Measurements from ENCODE around the gene TCP11. TPM values are rescaled to one million over a fixed set of nuclear protein-coding genes. Genes with fewer than 3 reads are reported as not detected.
"Not testable (repeated sequence)": the region's sequence is repeated elsewhere in the genome, so short reads cannot be mapped to it uniquely, and the experiment has no call there.

TCP11 gene
- total RNA-seq, 1 donor from 2014 or later = not detected

GRCh38 chr6:35147026-35147425, 5.9 kb upstream of the TCP11 start:
- peak; percentile 85 for DNase-seq (ENCODE audit: low spot score)

GRCh38 chr6:35146453-35146852, 5.3 kb upstream of the TCP11 start:
- DNase-seq (ENCODE audit: low spot score) = peak; percentile 72

- no peak for DNase-seq (ENCODE audit: low spot score)
Measured at GRCh38 chr6:35145757-35146156, 4.6 kb upstream of the TCP11 start.

DNA sequence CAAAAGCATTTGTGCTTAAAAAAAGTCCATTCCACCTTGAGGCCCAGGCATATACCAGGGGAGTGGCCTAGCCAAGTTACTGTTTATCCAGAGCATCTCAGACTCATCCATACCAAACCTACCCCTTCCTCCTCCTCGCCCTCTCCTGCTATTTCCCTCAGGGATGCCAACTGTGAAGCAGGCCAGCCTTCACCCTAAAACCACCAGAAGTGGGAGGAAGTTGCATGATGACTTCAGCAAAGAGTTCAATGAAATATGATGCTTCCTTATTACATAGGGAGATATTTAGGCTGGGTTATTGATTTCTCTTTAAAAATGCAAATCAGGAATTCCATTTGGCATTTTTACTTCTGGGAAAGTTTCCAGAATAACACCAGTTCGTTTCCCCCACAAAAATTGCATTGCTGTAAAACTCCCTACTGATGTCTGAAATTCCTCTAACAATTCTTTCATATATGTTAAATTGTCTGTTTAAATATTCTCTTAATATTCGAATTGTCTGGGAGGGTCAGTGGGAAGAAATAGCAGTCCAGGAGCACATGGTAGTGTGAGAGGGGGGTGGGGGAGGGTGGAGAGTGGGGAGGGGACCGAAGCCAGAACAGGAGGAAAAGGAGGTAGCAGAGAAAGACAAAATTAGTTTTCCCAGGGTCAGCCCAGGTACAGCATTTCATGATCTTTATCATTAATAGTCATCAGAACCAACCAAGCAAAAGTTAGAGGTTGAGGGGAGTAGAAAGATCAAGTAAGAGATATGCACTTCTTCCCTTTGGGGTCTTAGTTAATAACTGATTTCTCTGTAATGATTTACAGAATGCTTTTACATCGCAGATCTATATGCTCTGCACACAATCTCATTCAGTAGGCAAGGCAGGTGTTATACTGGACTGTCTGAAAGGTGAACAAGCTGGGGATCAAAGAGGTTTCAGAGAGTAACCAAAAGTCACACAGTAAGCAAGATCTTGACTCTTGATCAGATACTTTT, 1.7 kb upstream of the TCP11 start:
- DNase-seq (ENCODE audit: low spot score) = no peak

GRCh38 chr6:35140639-35141006, 516 bp downstream of the TCP11 start:
- DNase-seq (ENCODE audit: low spot score) = no peak

GRCh38 chr6:35139924-35140638, 1.1 kb downstream of the TCP11 start:
- peak; percentile 77 for DNase-seq (ENCODE audit: low spot score)

GRCh38 chr6:35139470-35139869, 1.7 kb downstream of the TCP11 start:
- DNase-seq (ENCODE audit: low spot score) = no peak

DNA sequence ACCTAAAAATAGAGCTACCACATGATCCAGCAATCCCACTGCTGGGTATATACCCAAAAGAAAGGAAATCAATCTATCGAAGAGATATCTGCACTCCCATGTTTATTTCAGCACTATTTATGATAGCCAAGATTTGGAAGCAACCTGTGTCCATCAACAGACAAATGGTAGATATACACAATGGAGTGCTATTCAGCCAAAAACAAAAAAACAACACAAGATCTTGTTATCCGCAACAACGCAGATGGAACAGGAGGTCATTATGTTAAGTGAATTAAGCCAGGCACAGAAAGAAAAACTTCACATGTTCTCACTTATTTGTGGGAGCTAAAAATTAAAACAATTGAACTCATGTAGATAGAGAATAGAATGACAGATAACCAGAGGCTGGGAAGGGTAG, 2.9 kb downstream of the TCP11 start:
- DNase-seq (ENCODE audit: low spot score) = not testable (repeated sequence)

DNA sequence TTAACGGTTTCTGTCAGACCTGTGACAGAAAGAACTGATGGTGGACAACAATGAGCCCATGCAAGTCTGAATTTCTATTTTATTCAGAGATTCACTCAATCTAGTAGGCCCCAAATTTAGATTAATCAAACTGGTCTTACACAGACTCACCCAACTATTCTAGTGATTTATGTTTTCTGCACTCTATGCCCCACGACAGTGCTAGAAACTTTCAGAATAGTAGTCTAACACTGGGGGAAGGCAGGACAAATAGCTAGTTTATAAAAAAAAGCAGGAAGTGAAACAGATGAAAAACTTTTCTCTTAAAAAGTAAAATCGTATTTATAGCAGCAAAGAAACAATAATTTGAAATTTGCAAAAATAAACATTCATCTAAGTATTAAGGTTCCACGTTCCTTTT, 5.0 kb downstream of the TCP11 start:
- no peak for DNase-seq (ENCODE audit: low spot score)

DNA sequence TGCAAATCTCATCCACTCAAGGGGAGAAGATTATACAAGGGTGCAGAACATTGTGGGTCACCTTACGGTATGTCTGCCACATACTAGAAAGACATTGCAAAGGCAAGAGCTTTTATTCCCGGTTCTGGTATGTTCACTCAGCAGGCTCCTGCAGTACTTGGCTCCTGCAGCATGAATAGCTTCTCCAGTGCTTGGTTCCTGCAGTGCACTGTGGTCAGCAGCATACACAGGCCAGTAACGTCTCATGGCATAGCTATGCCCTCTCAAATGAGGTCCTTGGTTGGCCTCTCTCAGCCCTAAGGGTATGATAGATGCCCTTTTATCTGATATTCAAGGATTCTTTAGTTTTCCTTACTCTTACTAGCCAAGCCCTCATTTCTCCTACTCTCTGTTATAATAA, 12.6 kb downstream of the TCP11 start:
- DNase-seq (ENCODE audit: low spot score) = no peak

- no peak for DNase-seq (ENCODE audit: low spot score)
Measured at GRCh38 chr6:35128042-35128441, 13.1 kb downstream of the TCP11 start.

DNA sequence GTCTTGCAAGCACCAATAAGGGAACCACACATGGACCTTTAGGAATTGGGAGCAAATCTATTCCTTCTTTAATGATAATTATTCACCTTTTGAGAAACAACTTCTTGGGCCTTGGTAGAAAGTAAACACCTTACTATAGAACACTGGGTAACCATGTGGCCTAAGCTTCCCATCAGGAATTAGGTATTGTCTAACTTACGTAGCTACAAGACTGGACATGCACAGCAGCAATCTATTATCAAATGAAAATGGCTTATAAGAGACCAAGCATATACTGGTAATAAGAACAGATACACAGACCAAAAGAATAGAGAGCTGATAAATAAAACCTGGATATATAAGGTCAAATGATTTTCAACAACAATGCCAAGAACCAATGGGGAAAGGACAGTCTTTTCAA, 16.8 kb downstream of the TCP11 start:
- DNase-seq (ENCODE audit: low spot score) = no peak

DNA sequence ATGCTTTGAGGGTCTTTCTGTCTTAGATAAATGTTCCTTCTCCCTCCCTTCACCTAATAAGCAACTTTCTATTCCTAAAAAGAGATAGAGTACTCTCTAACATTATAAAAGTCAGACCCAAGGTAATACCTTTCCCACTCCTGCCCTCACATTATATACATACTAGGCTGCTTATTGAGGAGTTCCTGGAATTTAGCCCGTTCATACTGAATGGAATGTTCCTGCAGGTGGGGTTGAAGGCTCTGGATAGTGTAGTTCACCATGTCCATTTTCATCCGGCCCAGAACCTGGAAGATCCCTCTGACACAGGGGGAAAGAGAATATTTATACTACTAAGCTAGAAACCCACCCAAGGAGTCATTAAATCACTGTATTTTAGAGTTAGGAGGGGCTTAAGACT, 20.4 kb downstream of the TCP11 start:
- no peak for DNase-seq (ENCODE audit: low spot score)

GRCh38 chr6:35108309-35108885, 32.7 kb downstream of the TCP11 start:
- DNase-seq (ENCODE audit: low spot score) = no peak

GRCh38 chr6:35107761-35108160, 33.4 kb downstream of the TCP11 start:
- not testable (repeated sequence) for DNase-seq (ENCODE audit: low spot score)

GRCh38 chr6:35107208-35107607, 33.9 kb downstream of the TCP11 start:
- not testable (repeated sequence) for DNase-seq (ENCODE audit: low spot score)

DNA sequence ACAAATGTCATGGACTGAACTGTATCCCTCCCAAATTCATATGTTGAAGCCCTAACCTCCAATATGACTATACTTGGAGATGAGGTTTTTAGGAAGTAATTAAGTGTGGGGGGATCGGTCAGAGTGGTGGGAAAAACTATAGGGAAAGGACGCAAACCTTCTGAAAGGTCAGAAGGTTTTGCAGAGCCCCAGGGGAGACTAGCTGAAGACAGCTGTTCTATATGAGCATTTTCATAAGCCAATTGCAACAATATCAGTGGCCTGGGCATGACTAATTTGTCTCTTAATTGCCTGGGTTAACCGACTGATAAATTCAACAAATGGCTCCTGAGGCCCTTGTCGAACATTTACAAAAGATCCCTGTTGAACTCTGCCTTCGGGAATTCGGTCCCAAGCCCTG, 35.1 kb downstream of the TCP11 start:
- DNase-seq (ENCODE audit: low spot score) = not testable (repeated sequence)

DNA sequence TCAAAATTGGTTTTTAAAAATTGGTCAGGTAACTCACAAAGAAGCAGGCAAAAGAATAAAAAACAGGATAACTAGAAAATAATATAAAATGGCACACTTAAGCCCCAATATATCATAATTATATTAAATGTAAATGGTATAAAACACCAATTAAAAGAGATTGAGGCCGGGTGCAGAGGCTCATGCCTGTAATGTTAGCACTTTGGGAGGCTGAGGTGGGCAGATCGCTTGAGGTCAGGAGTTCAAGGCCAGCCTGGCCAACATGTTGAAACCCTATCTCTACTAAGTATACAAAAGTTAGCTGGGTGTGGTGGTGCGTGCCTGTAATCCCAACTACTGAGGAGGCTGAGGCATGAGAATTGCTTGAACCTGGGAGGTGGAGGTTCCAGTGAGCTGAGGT, 36.1 kb downstream of the TCP11 start:
- no peak for DNase-seq (ENCODE audit: low spot score)

GRCh38 chr6:35099116-35099515, 42.0 kb downstream of the TCP11 start:
- DNase-seq (ENCODE audit: low spot score) = no peak

DNA sequence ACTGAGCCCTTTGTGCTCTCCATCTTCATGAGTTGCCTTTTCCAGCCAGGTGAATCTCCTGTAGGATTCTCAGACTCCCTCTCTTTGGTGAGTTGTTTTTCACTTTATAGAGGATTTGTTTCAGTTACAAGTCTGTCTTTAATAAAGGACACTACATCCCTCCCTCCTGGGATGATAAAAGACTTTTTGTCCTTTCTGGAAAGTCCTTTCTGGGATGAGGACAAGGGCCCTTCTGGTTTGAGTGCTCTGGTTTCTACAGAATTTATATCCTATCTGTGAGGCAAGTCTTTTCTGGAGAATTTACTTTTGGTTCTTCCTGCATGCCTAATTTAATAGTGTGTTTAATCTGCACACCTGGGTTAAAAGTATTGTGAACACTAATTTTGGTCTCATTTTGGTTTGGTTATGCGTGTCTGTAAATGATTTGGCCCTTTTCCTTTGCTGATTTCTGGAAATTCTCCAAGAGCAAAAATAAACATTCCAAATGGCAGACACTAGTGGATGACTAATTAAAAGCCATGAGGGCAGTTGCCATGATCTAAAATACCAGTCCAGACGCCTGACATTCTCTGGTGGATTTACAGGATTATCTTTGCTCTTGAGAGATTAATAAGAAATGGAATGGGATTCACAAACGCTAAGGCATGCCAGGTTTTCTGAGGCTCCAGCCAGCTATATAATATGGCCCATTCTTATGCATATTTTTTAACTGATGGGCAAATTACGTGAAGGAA, 44.8 kb downstream of the TCP11 start:
- peak; percentile 58 for DNase-seq (ENCODE audit: low spot score)

GRCh38 chr6:35094183-35094582, 47.0 kb downstream of the TCP11 start:
- no peak for DNase-seq (ENCODE audit: low spot score)

DNA sequence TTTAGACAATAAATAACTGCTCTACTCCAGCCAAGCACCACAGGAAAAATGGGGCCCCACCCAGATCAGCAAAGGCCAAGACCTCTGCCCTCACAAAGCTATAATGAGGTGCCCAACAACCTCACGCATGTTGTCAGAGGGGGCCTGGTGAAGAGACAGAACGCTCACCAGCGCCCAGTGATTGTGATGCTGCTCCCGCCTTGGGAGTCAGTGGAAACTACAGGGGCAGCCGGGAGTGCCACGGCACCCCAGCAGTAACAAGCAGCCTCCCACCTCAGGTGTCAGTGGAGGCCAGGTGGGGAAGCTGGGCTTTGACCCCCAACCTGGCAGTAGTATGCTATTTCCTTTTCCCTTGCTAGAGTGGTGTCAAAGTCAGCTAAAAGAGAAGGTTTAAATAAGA, 47.4 kb downstream of the TCP11 start:
- DNase-seq (ENCODE audit: low spot score) = no peak

Data from umbilical cord (tissue), 2 donors.